K562 treated with DMSO at 1 percent for 4 hours (cell line): ENCODE measurements around the gene ZNF804B. TPM values are rescaled to one million over a fixed set of nuclear protein-coding genes. Genes with fewer than 3 reads are reported as not detected.

Experiments used
- total RNA-seq: library from RNA; unstranded; fragments of 300-600 nt; gene quantifications from 2 replicates; pipeline ENCODE4 v1.2.3, GENCODE V29; 2022; ENCODE audit not compliant: insufficient read depth

ZNF804B gene
- total RNA-seq, result 0.95 and 1.3 TPM in 2 replicates

DNA sequence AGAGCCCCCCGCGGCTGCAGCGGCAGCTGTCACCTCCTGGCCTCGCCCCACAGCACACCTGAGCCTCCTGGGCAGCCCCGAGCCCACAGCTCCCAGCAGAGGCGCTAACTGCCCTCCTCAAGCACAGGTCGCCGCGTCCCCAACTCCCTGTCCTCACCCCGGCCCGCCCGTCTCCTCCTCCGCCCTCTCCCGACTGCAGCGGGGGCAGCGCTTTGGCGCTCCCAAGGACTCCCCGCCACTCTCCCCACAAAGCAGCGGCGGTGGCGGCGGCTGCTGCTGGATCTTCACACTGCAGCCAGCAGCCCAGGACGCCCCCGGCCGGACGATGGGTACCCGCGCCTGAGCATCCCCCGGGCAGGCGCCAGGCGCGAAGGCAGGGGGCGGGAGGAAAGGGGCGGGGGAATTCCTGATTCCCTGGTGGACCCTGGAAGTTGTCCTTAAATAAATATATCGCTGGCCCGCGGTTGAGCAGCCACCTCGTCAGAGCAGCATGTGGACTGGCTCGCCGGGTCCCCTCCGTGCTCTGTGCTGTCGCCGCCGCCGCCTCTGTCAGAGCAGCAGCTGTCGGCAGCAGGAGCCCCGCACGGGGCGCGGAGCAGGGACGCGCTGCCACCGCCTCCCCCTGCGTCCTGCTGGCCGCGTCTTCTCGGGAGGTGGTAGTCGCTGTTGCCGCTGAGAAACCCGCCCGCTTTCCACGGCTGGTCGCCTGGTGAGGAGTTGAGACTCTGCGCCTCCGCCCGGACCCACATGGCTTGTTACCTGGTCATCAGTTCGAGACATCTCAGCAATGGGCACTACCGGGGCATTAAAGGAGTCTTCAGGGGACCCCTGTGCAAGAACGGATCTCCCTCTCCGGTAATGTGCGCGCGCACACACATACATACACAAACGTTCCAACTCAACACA, at the start of gene ZNF804B:
TSS of gene ZNF804B (plus strand) at position 471 of the 906 bp plus-strand sequence. CDS start at position 748, 277 bp downstream.

DNA sequence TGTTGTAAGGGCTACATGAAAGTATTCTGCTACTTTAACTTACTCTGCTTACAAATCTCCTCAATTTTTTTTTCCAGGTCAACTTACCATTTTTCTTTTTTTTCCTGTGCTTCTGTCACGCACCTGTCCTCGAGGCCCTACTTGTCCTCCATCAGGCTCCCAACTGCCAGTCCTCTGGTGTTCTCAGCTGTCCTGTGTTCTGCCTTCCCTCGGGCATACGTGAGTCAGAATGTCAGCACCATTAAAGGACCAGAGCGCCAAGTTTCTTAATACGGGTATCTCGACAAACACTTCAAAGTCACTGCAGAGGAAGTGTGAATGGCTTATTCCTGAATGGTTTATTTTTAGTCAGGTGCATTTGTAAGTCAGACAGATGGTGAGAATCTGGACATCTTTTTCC, 36.1 kb downstream of the ZNF804B start, which contains the start of gene TEX47:
TSS of gene TEX47 (minus strand) at position 185 of the 400 bp plus-strand sequence. CDS start 795 bp downstream, outside the sequence.

Other genes starting within 250 kb of the ZNF804B start
- not detected in 2 replicates for gene TEX47, start 36.0 kb downstream of the ZNF804B start, total RNA-seq